T-helper 22 cell (primary cell): ENCODE results near the gene GRM4.

Source experiments
- DNase-seq: peaks from one replicate; pipeline ENCODE4 v3.0.0-alpha.2; 2020; ENCODE audit warnings: low read depth

GRM4 gene

GRCh38 chr6:34142061-34142998 lies 3.6 kb downstream of the GRM4 start:
- no peak for DNase-seq

- no peak for DNase-seq
Observed at GRCh38 chr6:34140075-34140474, 5.8 kb downstream of the GRM4 start.

DNA sequence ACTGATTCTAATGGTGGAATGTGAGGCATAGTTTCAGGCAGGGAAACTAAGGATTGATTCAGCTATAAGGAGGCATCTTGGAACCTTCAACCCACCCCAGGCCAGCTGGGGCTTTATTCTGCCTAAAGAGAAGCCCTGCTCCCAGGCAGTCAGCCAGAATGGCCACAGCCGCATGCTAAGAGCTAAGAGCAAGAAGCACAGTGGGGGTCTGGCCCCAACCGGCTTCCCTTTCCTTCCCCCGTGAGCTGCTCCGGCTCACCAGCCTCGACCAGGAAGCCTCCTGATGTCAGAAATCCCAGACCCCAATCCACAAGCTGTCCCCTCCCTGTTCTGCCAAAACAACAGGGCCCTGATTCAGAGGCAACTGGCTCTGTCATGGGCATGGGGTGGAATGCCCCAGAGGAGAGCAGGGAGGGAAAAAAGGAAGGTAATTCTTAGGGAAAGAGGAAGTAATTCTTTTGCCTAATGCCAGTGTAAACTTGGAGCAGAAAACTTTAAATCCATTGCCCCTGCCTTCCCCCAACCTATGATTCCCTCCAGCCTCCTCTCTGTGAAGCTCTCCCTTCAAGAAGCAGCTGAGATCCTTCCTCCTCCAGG lies 6.9 kb downstream of the GRM4 start:
- no peak for DNase-seq

- no peak for DNase-seq
Observed at GRCh38 chr6:34138191-34138590, 7.7 kb downstream of the GRM4 start.

DNA sequence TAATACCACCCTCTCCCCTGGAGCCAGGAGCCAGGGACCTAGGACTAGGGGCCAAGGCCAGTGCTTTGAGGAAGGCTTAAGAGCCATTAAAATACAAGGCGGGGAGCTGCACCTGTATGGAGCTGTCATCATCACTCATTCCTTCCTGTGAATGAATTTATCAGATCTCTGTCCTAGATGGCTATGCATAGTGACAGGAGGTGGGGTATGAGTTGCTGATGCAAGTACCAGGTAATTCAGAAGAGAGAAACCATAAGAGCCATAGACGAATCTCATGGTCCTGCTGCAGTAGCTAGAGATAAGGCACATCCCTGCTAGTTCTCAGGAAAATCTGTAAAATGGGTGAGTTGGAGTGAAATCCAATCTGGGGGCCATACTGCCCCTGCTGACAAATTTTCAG lies 10.3 kb downstream of the GRM4 start:
- DNase-seq: no peak

DNA sequence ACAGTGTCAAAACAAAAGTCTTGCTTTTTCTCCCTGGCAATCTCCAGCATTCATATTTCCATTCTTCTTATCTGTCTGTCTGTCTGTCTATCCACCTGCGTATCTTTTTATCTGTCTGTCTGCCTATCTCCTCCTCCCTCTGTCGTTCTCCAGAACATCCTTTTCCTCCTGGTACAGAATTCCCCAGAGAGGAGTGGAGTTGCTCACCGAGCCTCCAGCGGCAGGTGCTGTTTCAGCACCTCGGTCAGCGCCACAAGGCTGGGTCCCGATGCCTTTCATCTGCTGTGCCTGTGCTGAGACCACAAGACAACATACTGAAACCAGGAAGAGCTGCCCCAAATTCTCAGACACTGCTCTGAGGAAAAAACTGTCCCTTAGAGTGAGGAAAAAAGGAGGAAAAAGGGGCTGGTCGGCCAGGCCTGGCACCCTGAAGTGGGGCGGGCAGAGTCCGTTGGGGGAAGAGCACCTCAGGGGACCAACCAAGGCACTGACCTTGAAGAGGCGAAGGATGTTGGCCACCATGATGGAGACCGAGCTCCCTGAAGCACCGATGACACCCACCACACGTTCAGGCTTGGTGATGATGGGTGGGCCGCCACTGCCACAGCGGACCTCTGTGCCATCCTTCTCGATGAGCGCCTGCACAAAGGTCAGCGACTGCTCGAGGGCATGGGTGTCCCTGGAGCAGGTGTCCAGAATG lies 13.3 kb downstream of the GRM4 start:
- no peak for DNase-seq

- DNase-seq: no peak
Observed at GRCh38 chr6:34131326-34132290, 14.3 kb downstream of the GRM4 start.

GRCh38 chr6:34130862-34131261 lies 15.0 kb downstream of the GRM4 start:
- no peak for DNase-seq

DNA sequence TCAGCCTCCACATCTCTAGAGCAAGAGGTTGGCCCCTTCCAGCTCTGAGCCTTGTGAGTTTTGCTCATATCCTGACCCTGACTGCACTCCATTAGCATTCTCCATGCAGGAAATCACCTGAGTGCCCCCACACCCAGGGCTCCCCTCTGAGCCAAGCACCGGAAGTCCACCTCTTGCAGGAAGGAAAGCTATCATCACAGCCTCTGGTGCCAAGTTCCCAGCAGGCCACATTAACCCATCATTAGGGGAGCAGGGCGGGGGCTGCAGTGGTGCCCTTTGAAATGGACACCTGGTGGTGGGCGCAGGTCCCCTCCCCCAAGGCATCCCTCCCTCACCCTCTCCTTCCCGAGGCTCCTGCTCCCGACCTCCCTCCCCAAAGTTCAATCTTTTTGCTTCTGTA lies 16.1 kb downstream of the GRM4 start:
- DNase-seq: no peak

GRCh38 chr6:34128045-34128444 lies 17.8 kb downstream of the GRM4 start:
- DNase-seq: no peak

- DNase-seq: no peak
Observed at GRCh38 chr6:34126419-34126818, 19.5 kb downstream of the GRM4 start.

DNA sequence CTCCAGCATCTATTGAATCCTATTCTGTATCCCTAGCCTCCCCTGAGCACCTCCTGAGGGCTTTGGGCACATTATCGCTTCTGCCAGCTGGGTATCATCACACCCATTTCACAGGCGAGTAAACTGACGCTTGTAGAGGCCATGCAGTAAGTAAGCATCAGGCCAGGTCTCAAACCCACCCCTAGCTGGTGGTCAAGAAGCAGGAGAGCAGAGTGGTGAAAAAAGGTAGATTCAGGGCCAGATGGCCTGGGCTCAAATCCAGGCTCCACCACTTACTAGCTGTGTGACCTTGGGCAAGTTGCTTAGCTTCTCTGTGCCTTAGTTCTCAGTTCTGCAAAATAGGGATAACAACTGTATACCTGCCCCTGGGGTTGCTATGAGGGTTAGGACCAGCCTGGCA lies 19.9 kb downstream of the GRM4 start:
- no peak for DNase-seq

DNA sequence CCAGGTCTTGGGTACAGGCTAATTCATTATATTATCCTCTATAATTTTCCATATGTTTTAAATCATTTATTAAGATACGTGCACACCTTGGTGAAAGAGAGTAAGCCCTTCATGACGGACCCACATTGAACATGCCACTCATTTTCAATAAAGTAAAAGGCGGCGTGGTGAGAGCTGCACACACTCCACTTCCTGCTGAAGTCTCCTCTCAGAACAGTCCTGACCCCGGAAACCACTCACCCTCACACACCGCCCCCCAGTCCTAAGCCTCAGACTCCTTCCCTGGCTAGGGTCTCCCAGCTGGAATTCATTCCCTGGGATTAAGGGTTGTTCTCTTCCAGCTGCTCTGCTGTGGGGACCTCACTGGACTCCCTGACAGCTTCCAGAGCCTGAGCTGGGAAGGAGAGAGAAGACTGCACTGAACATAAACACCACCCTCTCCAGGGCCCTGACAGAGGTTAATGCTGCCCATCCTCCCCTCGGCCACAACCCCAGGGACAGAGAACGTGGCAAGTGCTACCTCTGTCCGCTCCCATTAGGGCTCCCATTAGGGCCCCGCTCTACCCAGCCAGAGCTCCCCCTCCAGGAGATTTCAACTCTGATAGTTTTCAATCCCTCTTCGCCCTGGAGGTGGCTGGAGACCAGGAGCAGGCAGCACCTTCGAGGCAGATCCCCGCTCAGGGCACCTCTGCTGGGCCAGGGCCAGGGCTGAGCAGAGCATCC lies 24.8 kb downstream of the GRM4 start:
- no peak for DNase-seq

DNA sequence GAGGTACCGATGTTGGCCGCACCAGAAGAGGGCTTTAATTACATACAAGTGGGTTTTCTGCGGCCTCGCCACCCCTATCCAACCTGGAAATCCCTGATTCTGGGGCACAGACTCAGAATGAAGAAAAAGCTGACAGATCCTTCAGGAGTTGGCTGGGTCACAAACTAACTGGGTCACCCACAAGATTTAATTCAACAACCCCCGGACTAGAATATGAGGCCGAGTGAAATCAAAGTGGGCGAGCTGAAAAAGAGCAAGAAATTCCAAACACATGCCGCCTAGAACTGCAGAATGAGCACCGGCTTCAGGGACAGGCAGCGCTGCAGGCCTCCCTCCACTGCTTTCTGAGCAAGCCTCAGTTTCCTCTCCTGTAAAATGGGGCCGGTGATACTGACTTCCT lies 30.0 kb downstream of the GRM4 start:
- no peak for DNase-seq

DNA sequence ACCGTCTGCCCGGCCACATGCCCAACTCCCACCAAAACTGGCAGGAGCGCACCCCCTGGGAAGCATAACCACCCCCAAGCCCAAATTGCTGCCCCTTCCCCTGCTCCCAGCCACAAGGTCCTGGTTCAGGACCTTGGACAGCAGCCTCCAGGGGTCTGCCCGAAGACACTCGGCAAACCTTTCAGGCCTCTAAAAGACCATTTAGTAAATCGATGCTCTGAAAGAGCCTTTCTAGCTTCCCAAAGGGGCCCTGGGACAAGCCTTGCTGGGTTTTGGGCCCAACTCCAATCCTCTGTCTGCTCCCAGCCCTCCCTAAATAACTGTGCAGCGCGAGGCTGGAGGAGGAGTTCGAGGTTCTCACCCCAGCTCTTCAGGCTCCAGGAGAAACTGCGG lies 30.5 kb downstream of the GRM4 start:
- DNase-seq: no peak

- DNase-seq: no peak
Observed at GRCh38 chr6:34114695-34115402, 31.0 kb downstream of the GRM4 start.

DNA sequence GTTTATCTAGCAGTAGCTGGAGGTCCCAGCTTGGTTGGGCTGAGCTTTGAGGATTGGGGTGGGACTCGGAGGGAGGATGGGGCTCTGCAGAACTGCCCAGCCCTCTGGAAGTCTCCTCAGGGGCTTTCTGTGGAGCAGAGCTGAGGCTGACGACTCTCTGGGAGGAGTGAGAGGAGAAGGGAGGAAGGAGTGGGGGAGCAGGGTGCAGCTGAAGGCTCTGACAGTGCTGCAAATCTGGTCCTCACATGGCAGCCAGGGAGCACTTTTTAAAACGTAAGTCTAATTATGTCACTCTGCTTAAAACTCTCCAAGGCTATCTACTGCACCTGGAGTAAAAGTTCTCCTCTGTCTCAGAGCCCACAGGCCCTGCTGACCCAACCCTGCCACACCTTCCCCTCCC lies 32.4 kb downstream of the GRM4 start:
- DNase-seq: no peak

- DNase-seq: no peak
Observed at GRCh38 chr6:34112126-34112525, 33.8 kb downstream of the GRM4 start.

- no peak for DNase-seq
Observed at GRCh38 chr6:34110610-34111009, 35.3 kb downstream of the GRM4 start.

DNA sequence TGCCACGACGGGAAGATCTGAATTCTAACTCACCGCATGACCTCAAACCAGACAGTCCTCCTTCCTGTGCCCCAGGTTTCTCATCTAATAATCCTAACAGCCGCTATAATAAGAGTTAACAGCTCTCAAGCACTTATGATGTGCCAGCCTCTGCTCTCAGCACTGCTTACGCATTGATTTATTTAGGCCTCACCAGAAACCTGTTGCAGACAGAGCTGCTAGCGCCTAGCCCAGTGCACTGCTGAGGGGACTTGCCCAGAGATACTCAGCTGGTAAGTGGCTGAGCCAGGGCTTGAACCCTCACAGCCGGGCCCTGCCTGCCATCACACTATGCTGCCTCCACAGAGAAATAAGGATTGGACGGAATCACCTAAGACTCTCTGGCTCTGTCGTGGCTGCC lies 37.7 kb downstream of the GRM4 start:
- no peak for DNase-seq

- DNase-seq: no peak
Observed at GRCh38 chr6:34106900-34107299, 39.0 kb downstream of the GRM4 start.
